Left cardiac atrium (tissue), 4 donors: Measurements from ENCODE around the gene ADAMTS2. TPM values are rescaled to one million over a fixed set of nuclear protein-coding genes. Genes with fewer than 3 reads are reported as not detected.

ENCODE experiments used
- ATAC-seq, 2 donors: fragments of 200-7000 bp; cut with Tn5 transposase; one replicate each; pipeline ENCODE4 v1.9.1; 2020; ENCODE audit warnings: mild to moderate bottlenecking in 2 of 2, moderate library complexity in 2 of 2
- DNase-seq: peaks from one replicate; pipeline ENCODE4 v3.0.0-alpha.2; 2020
- intact Hi-C, 2 donors: fragments of 100-400 bp; cut with DNase I; formaldehyde crosslinking; loops; one replicate each; pipeline versions ENCODE4 v1.14.1 to v1.15.1; 2022 to 2023
- total RNA-seq, 2 donors: library from RNA; stranded (reverse); fragmentation: NEBNext Ultra II Directional; extraction: Animal tissue kit (Norgen Biotek cat#: 25700); gene quantifications; one replicate each; pipeline ENCODE4 v1.2.1, GENCODE V29; 2021
- donor health status: DM: no; HTN: yes; CAD: no.
- donor health status: DM: no; HTN: yes; CAD: no; lungs with severe emphysema.
- donor health status: DM: yes; HTN: yes; CAD: no.
- donor health status: Dilated cardiomyopathy.

The ADAMTS2 gene
- total RNA-seq, 2 donors from 2014 or later: 15.0 to 22.7 TPM

GRCh38 chr5:179198825-179199224 lies 146.4 kb downstream of the ADAMTS2 start:
- intact Hi-C loops: no loop called here
- peak; percentile 14 for DNase-seq
- ATAC-seq: peak in 1 of 2 donors; percentile 48

DNA sequence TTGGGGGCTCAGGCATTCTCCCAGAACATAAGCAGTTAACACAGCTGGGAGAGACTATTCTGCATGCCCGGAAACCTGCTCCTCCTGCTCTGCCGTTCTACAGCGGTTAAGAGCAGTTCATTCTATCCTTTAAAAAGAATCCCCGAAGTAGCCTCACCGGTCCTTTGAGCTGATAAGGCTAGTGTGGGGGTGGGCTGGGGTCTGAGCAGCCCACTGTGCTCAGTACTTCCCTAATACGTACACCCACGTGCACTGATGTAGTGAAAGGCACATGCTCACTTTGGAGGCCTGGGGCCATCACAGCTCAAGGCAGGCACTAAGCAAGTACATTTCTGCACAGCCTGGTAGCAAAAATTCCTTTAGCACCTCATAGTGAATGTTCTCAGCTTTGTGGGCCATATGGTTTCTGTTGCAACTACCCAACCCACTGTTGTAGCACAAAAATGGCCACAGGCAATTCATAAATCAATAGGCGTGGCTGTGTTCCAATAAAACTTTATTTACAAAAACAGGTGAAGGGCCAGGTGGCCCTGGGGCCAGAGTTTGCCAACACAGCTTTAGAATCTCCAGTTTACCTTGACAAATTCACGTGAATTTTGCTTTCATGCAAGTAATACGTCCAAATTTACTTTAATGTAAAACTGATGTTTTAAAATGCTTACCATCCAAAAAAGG lies 148.7 kb downstream of the ADAMTS2 start:
- no peak for DNase-seq
- no peak for ATAC-seq
- intact Hi-C loops: no loop called here

DNA sequence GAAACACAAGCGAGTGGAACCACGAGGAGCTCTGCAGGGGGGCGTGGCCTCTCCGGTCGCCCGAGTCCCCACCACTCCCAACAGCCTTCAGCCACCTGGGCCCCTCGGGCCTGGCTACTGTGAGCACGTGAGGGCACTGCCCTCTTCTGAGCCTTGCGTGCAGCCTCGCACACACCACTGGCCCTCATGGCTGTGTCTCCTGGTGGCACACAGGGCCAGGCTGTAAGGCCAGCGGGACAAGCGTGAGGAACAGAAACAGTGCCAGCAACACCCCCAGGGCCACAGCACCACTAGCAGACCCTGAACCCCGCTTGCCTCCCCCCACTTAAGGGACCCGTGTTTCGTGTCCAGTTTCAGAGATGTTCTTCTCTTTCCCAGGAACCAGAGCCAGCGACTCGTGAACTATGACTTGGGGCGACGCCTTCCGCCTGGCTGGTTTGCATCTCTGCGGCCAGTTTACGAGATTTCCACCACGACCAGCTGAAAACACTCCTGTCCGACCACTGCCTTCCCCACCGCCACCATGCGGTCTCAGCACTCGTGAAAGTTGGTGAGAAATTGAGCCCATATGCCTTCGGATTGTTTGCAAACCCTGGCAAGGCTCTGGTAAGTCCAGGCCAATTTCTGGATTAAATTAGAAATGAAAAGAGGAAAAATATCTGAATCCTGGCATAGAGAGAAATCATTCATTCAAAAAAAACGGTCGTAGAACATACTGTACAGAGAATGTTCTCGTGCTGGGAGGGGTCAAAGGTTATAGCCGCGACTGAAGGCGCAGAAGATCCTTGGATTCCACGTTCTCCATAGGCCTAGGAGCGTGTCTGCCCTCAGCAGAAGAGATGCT lies 149.5 kb downstream of the ADAMTS2 start:
- intact Hi-C loops: no loop called here
- ATAC-seq (no peak), DNase-seq (peak; percentile 18)

DNA sequence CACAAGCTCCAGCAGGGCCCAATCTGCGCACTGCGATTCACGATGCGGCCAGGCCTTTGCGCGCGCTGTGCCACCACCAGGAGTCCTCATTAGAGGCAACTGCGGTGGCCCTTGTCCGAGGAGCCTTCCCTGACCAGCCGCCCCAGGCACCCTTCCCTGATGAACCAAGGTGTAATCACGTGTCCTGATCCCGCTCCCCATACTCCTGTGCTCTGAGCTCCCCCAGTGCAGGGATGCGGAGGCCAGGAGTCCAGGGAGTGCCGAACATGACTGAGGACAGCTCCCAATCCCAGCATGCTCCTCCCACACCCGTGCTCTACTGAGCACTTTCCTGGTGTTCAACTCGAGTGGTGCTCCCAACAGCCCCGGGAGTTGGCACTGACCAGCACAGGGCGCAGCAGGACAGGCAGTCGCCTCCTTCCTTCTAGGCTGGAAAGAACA lies 150.3 kb downstream of the ADAMTS2 start:
- intact Hi-C loops: no loop called here
- no peak for ATAC-seq
- peak; percentile 15 for DNase-seq

DNA sequence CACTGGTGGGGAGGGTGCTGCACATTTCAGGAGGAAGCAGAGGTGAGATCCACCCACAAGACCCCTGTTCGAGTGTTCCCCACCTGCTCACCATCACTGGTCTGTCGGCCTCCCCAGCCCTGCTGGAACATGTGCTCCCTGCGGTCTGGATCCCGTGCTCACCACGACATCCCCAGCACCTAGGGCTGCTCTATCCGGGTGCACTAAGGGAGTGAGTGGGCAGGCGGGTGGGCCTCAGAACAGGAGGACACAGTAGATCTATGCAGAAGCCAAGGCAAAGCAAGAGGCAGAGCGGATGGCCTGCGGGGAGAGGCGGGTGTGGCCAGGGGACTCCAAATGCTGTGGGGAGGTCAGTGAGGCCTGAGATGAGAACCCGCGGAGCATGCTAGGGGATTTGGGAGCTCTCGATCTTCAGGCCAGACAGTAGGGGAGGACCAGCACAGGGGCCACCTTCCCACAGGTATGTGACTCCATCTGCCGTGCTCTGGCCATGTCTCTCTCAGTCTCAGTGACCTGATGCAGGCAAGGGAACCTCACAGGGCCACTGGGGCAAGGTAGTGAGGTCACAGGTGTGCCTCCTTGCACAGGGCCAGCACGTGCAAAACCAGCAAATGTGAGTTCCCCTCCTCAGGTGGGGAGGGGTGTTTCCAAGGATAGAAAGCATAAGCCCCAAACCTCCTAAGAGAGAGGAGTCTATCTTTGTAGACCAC lies 150.9 kb downstream of the ADAMTS2 start:
- no peak for ATAC-seq
- intact Hi-C loops: no loop called here

DNA sequence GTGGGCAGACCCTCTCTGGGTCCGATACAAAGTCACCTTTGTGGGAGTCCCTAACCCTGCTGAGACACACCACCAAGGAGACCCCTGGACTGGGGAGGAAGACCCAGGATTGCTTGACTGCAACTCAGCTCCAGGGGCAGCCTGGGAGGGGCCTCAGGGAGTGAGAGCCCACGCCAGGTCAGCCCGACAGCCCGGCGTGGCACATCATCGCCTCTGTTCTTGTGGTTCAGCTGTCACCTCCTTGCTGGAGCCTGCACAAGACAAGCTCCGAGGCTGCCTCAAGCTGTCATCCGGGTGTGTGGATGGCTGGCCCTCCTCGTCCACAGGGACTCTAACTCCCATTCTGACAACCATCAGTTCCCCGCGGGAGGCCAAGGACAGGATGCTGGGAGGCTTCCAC lies 151.5 kb downstream of the ADAMTS2 start:
- ATAC-seq (no peak), DNase-seq (peak; percentile 19)
- intact Hi-C loops: no loop called here

More for the DNA sequence above, 150.9 kb downstream of the ADAMTS2 start:
- peak; percentile 13 for DNase-seq

DNA sequence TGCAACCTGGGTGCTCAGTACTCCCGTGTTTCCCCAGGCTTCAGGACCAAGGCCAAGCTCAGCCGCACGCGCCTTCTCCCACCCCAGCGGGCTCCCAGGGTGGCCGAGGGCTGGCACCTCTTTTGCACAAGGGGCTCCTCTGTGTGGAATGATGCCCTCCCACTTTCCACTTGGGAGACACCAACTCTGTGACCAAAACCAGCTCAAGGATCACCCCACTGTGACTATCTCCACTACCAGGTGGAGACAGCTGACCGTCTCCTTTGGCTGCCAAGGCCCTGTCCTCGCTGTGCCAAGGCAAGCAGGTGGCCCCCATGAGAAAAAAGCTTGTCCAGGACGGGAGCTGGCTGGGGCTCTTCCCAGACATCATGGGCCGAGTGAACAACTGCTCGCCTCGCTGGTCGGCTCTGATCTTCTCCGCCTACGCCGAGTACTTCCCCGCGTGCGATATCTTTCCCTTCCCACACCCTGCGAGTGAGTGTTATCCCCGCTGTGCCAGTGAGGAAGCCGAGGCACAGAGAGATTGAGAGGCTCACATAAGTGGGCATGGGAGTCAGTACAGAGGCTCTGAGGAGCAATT lies 152.3 kb downstream of the ADAMTS2 start:
- intact Hi-C loops: no loop called here
- DNase-seq (peak; percentile 13), ATAC-seq (peak in 1 of 2 donors; percentile 38)

DNA sequence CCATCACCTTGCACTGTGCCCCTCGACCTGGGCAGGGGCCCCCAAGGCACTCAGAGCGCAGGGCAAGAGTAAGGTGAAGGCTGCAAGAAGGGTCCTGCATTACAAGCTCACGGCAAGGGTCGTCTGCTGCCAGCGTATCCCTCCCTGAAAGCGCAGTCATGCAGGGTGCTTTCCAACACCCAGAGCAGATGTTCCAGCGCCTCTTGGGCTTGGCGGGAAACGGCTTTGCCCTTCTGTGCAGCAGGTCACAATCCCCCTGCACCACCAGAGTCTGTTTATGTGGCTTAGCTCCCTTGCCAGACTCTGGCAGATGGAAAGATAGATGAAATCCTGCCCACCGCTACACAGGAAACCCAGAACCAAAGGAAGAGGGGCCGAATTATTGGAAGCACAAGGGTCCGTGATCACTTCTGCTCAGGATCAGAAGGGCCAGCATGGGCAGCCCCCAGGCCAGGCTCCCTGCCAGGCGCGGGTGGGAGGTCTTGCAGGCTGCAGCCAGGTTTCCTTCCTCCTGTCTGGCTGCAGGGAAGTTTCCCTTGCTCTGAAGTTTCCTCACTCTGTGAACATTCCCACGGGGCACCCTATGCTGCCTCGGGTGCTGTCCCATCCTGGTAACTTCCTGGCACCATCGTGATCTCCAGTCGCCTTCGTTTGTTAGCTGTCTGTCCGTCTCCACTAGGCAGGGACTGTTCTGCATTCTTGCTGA lies 152.9 kb downstream of the ADAMTS2 start:
- peak; percentile 13 for DNase-seq
- ATAC-seq: no peak
- intact Hi-C loops: no loop called here

DNA sequence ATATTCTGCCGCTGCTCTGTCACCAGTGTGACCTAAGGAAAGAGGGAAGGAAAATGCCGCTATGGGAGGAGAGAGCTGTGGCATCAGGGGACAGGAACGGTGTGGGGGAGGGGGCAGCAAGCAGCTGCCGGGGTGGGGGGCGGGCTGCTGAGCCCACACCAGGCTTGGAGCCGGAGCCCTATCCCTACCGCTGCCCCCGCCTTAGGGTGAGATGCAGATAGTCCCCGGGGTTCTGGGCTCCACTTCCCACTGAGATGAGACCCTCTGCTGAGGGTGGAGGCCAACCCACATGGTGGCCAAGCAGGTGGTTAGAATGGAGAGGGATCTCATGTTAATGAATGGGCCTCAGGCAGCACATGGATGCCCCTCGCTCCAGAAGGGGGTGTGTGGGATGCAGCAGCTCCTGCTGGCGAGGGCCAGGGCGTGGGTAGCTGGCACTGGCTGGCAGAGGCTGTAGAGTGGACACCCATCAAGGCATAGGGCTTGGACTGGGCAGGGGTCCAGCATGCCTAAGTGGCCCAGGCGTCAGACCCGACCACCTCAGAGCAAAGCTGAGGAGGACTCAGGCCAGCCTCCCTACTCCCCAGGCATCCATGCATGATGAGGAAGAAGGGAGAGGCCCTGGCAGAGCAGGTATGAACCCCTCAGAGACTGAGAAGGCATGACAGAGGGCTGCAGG lies 153.6 kb downstream of the ADAMTS2 start:
- DNase-seq (peak; percentile 11), ATAC-seq (no peak)
- intact Hi-C loops: no loop called here

- DNase-seq (peak; percentile 17), ATAC-seq (no peak)
- intact Hi-C loops: no loop called here
Observed at GRCh38 chr5:179190851-179191505, 154.3 kb downstream of the ADAMTS2 start.

- ATAC-seq: no peak
- intact Hi-C loops: no loop called here
Observed at GRCh38 chr5:179188636-179189035, 156.6 kb downstream of the ADAMTS2 start.

DNA sequence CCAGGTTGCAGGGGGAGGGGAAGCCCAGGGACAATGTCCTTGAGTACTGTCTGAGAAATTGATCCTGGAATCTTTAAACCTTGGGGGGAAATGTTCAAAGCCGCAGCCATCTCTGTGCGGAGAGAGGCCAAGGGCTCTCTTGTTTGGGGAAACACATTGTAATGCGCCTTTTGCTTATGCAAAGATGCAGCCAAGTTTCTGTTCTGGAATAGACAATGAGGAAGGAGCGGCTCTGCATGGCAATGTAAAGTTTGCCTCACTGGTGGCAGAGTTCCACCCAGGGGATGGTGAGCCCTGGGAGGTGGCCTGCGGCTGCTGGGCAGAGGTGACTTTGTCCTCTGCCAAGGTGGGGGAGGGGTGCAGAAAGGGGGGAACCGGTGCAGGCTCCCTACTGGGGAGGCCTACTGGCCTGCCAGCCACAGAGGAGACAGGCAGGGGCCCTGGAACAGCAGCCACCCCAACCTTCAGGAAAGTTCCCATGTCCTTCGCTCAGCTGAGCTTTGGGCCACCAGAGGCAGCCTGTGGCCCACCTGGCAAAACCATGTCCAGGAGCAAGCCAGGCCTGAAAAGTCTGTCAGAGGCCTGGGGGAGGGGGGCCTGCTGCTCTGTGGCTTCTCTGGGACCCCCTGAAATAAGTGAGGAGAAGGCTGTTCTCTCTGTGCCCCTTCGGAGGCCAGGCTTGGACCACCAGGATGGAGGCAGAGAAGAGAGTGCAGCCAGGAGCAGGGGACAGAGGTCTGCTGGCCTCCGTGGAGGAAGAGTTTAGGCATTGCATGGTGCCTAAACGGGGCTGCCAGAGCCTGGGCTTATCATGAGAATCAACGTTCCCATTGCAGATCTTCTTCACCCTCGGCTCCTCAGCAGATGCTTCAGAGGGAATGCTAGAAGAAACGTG lies 157.3 kb downstream of the ADAMTS2 start:
- no peak for DNase-seq
- intact Hi-C loops: no loop called here
- no peak for ATAC-seq

More at GRCh38 chr5:179188636-179189035, 156.6 kb downstream of the ADAMTS2 start:
- no peak for DNase-seq

DNA sequence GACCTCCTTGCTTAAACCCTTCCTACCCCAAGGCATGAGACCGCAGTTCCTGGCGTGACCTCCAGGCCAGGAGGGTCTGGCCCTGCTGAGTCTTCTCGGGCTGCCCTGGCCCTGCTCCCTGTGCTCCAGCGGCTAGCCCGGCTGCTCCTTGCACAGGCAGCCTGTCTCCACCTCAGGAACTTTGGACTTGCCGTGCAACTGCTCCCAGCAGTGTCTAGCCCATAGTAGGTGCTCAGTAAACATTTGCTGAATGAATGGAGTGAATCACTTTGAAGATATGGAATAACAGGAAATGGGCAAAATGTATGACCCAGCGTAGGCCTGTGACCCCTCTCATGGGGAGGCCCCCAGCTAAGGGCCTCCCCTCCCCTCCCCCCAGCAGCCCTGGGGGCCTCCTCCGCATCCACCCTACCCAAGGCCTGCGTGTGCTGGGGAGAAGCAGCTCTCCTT lies 158.0 kb downstream of the ADAMTS2 start:
- intact Hi-C loops: no loop called here
- DNase-seq: no peak

GRCh38 chr5:179186801-179187200 lies 158.5 kb downstream of the ADAMTS2 start:
- ATAC-seq: no peak
- intact Hi-C loops: no loop called here
- DNase-seq: no peak

More for the DNA sequence above, 158.0 kb downstream of the ADAMTS2 start:
- no peak for ATAC-seq

- DNase-seq: no peak
- intact Hi-C loops: no loop called here
Observed at GRCh38 chr5:179185941-179186411, 159.3 kb downstream of the ADAMTS2 start.

DNA sequence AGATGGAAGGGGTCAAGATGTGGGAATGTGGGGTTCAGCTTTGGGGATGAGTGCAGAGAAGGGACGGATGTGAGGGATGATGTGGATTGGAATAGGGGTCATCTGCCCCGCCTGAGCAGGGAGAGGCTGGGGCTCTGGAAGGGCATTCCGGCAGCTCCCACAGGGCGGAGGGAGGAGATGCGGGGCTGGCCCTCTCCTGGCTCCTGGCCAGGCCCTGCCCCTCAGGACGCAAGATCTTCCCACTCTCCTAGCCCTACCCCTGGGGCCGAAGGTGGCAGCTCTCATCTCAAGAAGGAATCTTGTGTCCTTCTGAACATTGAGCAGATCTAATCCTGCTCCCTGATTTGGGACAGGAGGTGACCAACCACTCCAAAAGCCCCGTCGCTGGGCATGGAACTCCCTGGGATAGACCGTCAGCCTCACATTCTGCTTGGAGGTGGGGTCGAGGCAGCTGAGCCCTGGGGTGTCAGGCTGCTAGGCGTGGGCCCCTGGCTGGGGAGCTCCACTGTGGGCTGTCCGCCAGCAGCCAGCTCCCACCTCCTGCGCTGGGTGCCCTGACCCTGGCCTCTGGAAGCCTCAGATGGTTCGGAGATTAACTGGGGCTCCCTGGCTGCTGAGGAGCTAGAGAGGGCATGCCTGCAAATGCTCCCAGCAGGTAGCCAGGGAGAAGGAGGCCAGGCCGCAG lies 159.9 kb downstream of the ADAMTS2 start:
- intact Hi-C loops: no loop called here
- ATAC-seq (peak in 1 of 2 donors; percentile 40), DNase-seq (no peak)

More at GRCh38 chr5:179185941-179186411, 159.3 kb downstream of the ADAMTS2 start:
- peak in 1 of 2 donors; percentile 13 for ATAC-seq
